T-helper 22 cell (primary cell): ENCODE results near the gene CTNNBIP1.
A peak's percentile ranks its signal among the peaks of the same experiment; 100 is the strongest.
"Not testable (repeated sequence)": the region's sequence is repeated elsewhere in the genome, so short reads cannot be mapped to it uniquely, and the experiment has no call there.

Source experiments
- DNase-seq: peaks from one replicate; pipeline ENCODE4 v3.0.0-alpha.2; 2020; ENCODE audit warnings: low read depth

CTNNBIP1 gene

DNA sequence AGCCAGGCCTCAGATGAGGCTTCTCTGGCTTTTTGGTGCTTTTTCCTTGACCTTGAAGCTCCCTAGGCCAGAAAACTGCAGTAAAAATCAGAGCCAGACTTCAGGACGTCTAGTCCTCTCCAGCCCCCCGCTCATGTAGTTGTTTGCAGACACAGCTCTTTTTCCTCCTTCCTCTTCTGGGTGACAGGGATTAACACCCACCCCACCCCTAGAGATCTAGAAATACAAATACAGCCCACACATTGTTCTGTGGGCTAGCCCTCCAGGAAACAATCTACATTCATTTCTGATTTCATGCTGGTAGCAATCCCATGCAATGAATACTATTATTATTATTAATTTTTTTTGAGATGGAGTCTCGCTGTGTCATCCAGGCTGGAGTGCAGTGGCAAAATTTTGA, 76.4 kb downstream of the CTNNBIP1 start:
- DNase-seq = no peak

- DNase-seq = no peak
Measured at GRCh38 chr1:9827558-9828185, 82.4 kb downstream of the CTNNBIP1 start.

- DNase-seq = no peak
Measured at GRCh38 chr1:9826616-9827015, 83.5 kb downstream of the CTNNBIP1 start.

- DNase-seq = no peak
Measured at GRCh38 chr1:9826087-9826486, 84.0 kb downstream of the CTNNBIP1 start.

DNA sequence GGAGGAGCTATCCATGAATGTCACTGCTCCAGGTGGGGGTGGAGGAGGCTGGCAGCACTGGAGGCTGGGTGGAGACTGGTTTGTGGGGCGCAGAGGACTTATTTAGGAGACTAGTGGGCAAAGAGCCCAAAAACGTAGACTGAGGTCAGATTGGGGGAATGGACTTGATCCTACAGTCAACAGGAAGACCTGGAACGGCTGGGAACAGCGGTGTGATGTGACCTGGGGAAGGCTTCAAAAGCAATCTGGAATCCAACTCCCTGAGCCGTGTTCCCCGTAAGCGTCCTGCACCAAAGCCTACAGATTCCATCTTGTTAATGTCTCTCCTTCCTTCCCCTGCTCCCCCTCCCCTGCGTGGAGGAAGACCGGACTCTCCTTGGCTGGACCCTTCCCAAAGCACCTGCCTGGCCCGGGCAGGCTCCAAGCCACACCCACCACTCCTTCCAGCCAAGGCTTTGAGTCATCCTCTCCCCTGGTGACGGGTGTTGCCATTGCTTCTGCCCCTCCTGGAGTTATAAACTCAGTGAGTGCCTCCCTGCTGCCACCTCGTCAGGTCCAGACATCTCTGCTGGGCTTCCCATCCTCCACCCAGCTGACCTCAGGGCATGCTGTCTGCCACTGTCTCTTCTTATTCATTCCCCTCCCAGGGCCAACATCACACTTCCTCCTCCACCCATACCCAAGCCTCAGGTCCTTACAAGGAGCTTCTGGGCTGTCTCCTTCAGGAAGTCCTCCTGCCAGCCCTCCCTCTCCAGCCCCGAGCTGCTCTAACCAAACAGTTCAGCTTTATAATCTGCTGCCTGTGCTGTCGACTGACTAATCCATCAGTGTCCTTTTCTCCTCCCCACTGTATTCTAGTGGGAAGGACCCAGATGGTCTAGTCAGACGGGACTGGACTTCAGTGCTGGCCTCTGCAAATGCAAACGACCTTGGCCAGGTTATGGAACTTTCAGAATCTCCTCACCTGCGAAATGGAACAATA, 84.7 kb downstream of the CTNNBIP1 start:
- DNase-seq = peak; percentile 32

DNA sequence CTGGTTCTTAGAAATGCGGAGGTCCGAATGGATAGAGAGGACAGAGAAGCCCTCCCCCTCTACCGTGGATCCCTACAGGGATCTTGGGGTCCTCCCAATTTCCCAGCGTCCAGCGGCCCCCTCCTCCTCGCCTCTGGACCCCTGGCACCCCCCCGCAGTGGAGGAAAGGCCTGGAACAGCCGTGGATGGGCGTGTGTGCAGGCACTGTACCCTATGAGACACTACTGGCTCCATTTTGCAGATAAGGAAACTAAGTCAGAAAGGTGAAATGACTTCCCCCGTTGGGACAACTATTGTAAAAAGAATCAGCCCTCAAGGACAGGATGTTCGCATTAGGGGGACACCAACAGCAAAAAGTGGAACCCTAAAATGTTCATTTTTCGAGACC, 85.4 kb downstream of the CTNNBIP1 start:
- no peak for DNase-seq

GRCh38 chr1:9823943-9824701, 85.9 kb downstream of the CTNNBIP1 start, which contains the start of gene CLSTN1:
TSS of gene CLSTN1 (minus strand) at chr1:9823965. CDS start at chr1:9823733, 232 bp downstream.
- peak; percentile 80 for DNase-seq

- no peak for DNase-seq
Measured at GRCh38 chr1:9823693-9823942, 86.5 kb downstream of the CTNNBIP1 start.

DNA sequence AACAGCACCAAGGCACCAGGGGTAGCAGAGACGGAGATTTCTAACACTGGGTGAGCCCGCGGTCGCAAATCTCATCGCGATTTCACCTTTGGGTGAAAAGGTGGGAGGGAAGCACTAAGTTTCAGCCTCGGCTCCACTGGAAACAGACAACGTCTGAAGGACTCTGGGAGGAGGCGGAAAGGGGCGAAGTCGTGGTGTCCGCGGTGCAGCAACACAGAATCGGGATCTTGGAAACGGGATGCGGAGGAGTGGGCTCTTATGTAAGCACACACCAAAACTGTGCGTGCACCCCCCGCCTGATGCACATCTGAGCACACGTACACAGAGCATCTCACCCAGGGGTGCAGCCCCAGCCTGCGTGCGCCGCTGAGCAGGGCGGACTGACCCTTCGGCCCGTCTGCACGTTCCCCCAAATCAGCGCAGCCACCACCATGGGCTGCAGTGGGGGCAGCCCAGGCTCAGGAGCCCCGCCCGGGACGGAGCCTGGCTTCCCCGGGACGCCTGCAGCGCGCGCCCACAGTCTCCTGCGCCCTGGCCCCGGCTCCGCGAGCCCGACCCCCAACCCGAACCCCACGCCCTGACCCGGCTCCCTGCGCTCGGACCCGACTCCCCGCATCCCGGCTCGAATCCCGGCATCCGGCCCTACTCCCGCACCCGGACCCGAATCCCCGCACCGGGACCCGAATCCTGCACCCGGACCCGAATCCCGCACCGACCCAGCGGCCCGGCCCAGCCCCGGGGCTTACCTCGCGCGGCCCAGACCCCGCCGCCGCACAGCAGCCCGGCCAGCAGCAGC, 87.0 kb downstream of the CTNNBIP1 start:
- DNase-seq = no peak

- DNase-seq = no peak
Measured at GRCh38 chr1:9822490-9822889, 87.6 kb downstream of the CTNNBIP1 start.

- DNase-seq = no peak
Measured at GRCh38 chr1:9821710-9822109, 88.4 kb downstream of the CTNNBIP1 start.

- no peak for DNase-seq
Measured at GRCh38 chr1:9820521-9820920, 89.5 kb downstream of the CTNNBIP1 start.

GRCh38 chr1:9817734-9818133, 92.3 kb downstream of the CTNNBIP1 start:
- DNase-seq = no peak

GRCh38 chr1:9816199-9816598, 93.9 kb downstream of the CTNNBIP1 start:
- no peak for DNase-seq

GRCh38 chr1:9815150-9815549, 94.9 kb downstream of the CTNNBIP1 start:
- DNase-seq = no peak

DNA sequence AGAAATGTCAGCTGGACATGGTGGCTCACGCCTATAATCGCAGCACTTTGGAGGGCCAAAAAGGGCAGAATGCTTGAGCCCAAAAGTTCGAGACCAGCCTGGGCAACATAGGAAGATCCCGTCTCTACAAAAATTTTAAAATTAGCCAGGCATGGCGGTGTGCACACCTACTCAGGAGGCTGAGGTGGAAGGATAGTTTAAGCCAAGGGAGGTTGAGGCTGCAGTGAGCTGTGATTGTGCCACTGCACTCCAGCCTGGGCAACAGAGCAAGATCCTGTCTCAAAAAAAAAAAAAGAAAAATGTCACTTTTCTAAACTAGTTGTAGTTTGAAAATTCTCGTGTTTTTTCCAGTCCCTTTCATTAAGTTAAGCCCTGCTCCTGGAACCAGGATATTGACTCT, 95.5 kb downstream of the CTNNBIP1 start:
- DNase-seq = no peak

DNA sequence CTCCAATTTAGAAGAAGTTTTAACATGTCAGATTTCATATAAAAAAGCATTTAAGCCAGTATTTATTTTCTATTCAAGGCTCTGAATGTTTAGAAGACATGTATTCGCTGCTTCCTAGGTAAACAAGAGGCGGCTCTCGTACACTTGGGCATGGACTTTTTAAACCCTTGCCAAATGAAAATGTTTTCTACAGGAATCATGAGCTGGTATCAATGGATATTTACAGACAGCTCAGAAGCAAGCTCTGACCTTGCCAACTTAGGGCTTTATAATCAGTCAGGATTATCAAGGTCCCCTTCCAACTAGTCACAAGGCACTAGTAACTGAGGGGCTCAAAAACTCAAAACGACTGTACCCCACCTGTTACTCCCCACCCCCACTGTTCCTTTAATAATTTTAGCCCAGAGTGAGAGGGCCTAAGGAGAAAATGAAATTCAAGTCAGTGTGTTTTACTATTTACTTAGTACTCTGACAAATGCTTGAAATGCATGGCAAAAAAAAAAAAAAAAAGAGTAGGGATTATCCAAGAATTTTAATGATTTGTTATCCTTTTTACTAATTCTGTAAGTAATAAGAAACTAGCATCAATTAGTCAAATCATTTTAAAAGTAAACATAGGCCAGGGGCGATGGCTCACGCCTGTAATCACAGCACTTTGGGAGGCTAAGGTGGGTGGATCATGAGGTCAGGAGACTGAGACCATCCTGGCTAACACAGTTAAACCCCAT, 98.7 kb downstream of the CTNNBIP1 start:
- DNase-seq = no peak

DNA sequence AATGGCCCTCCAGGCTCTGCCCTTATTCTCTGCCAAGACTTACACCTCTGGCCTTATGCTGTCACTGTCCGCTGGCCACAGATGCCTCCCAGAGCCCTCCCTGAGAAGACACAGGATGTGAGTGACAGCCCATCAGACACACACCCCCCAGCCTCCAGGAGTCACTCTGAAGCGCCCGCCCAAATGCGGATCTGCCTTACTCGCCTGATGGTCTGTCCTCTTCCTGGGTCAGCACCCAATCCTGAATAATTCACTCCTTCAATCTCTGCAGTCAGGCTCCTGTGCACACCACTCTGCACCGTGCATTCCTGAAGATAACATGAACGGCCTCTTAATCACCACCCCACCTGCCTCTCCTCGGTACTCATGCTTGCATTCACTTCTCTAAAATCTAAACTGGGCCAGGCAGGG, 101.0 kb downstream of the CTNNBIP1 start:
- no peak for DNase-seq

DNA sequence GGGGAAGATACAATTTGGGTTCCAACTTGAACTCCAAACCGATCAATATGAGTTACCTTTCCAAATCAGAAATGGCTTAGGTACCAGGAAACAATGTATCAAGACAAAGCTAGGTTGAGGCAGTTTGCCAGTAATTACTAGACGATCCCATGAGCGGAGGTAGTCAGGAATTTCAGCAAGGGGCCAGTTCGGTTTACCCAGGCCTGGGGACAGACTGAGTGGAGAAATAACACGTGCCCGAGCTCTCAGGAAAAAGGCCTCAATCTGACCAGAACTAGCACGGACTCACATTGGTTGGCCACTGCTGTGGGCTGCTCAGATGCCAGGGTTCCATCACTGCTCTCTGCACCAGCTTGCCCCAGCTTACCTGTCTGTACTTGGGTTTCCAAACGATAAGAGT, 101.6 kb downstream of the CTNNBIP1 start:
- DNase-seq = no peak

DNA sequence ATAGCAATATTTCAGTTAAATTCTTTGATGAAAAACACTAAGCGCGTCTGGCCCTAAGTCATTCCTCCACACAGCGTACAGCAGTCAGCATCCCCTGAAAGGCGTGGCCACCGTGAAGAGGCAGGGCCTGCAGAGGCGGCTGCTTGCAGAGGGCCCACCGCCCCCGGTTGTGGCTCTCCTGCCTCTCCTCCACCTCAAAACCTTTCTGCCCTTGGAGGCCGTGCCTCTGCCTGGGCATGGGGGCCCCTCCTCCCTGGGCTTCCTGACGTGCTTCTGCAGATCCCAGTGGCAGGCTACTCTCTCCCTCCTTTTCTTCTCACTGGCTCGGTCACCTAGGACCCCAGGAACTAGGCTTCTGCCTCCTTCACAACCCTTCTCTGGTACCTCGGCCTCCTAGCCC, 102.5 kb downstream of the CTNNBIP1 start:
- DNase-seq = no peak

- DNase-seq = not testable (repeated sequence)
Measured at GRCh38 chr1:9805972-9806371, 104.1 kb downstream of the CTNNBIP1 start.
